Neural progenitor cell (in vitro differentiated cells): Measurements from ENCODE around the gene CLIC5. TPM values are rescaled to one million over a fixed set of nuclear protein-coding genes. Genes with fewer than 3 reads are reported as not detected.

ENCODE experiments used
- DNase-seq: peaks from one replicate; pipeline ENCODE4 v3.0.0-alpha.2; 2016; ENCODE audit warnings: low spot score
- H2AFZ ChIP-seq: fragments of 200-600 bp; sonication (generic); replicated peaks from 2 replicates; pipeline ENCODE4 v1.6.1; 2016; ENCODE audit warnings: antibody characterized with exemption
- H3F3A ChIP-seq: fragments of 200-600 bp; sonication (generic); 2 replicates; pipeline ENCODE4 v1.6.1; 2016; ENCODE audit warnings: antibody characterized with exemption, low read depth
- H3K27ac ChIP-seq: fragments of 200-600 bp; sonication (generic); 2 replicates; pipeline ENCODE4 v1.5.1; 2016; ENCODE audit warnings: mild to moderate bottlenecking
- H3K27me3 ChIP-seq: fragments of 200-600 bp; sonication (generic); 2 replicates; pipeline ENCODE4 v1.6.1; 2016; ENCODE audit warnings: mild to moderate bottlenecking, moderate library complexity
- H3K36me3 ChIP-seq: fragments of 200-600 bp; sonication (generic); 2 replicates; pipeline ENCODE4 v1.5.1; 2016
- H3K4me1 ChIP-seq: fragments of 200-600 bp; sonication (generic); 2 replicates; pipeline ENCODE4 v1.6.1; 2016; ENCODE audit warnings: mixed run types
- H3K4me2 ChIP-seq: fragments of 200-600 bp; sonication (generic); 2 replicates; pipeline ENCODE4 v1.6.1; 2016
- H3K4me3 ChIP-seq: fragments of 200-600 bp; sonication (generic); 2 replicates; pipeline ENCODE4 v1.5.1; 2016
- H3K79me2 ChIP-seq: fragments of 200-600 bp; sonication (generic); 2 replicates; pipeline ENCODE4 v1.6.1; 2016; ENCODE audit warnings: low read depth
- H3K9ac ChIP-seq: fragments of 200-600 bp; sonication (generic); 2 replicates; pipeline ENCODE4 v1.6.1; 2016
- H3K9me3 ChIP-seq: fragments of 200-600 bp; sonication (generic); 2 replicates; pipeline ENCODE4 v1.5.1; 2016; ENCODE audit warnings: low read depth
- H4K20me1 ChIP-seq: fragments of 200-600 bp; sonication (generic); 2 replicates; pipeline ENCODE4 v1.6.1; 2016; ENCODE audit warnings: low read depth
- H3K27ac Mint-ChIP-seq: 3 replicates; pipeline ENCODE4 v1.8.0; 2021; ENCODE audit warnings: mixed read lengths
- H3K27me3 Mint-ChIP-seq: 2 replicates; pipeline ENCODE4 v1.8.0; 2022; ENCODE audit warnings: low read depth, mild to moderate bottlenecking, inconsistent platforms, moderate library complexity, mixed read lengths; ENCODE audit not compliant: insufficient read depth
- H3K36me3 Mint-ChIP-seq: 3 replicates; pipeline ENCODE4 v1.8.0; 2021; ENCODE audit warnings: mixed read lengths
- H3K4me1 Mint-ChIP-seq: 3 replicates; pipeline ENCODE4 v1.8.0; 2021; ENCODE audit warnings: mixed read lengths
- H3K4me3 Mint-ChIP-seq: 3 replicates; pipeline ENCODE4 v1.8.0; 2021; ENCODE audit warnings: mild to moderate bottlenecking, moderate library complexity, mixed read lengths
- H3K9me3 Mint-ChIP-seq: 3 replicates; pipeline ENCODE4 v1.8.0; 2020; ENCODE audit warnings: mixed read lengths
- CTCF ChIP-seq: fragments of 200-600 bp; sonication (generic); IDR thresholded peaks from 2 replicates; pipeline ENCODE4 v1.5.1; 2017; ENCODE audit warnings: antibody characterized with exemption, mild to moderate bottlenecking
- EZH2 ChIP-seq: fragments of 200-600 bp; sonication (generic); IDR thresholded peaks from 2 replicates; pipeline ENCODE4 v1.6.1; 2017; ENCODE audit warnings: antibody characterized with exemption, mild to moderate bottlenecking, moderate library complexity
- EZH2phosphoT487 ChIP-seq: fragments of 200-600 bp; sonication (generic); IDR thresholded peaks from 2 replicates; pipeline ENCODE4 v1.6.1; 2017; ENCODE audit warnings: antibody characterized with exemption
- total RNA-seq: library from RNA; depleted of rRNA; stranded (reverse); fragments of >200 nt; gene quantifications from 2 replicates; pipeline ENCODE4 v1.2.3, GENCODE V29; 2015; ENCODE audit warnings: low replicate concordance

Gene CLIC5
- 0.06 TPM in 1 of 2 replicates, not detected in the other for total RNA-seq

GRCh38 chr6:46015119-46015968 lies at the start of gene CLIC5:
TSS of gene CLIC5 (minus strand) at chr6:46015860. CDS start at chr6:46015542, 318 bp downstream.
- H3K27ac ChIP-seq: no peak within 1 kb of the TSS
- peak; percentile 51 for TF ChIP-seq EZH2
- TF ChIP-seq CTCF: no peak
- TF ChIP-seq EZH2phosphoT487: peak; percentile 49
- no peaks in the 10 kb centered on the region for H3K9me3 ChIP-seq
- H3F3A ChIP-seq: peaks cover 7% of the 10 kb centered on the region
- peaks cover 13% of the 10 kb centered on the region for H3K4me1 Mint-ChIP-seq
- no peaks in the 10 kb centered on the region for H3K36me3 Mint-ChIP-seq
- peaks cover 3% of the 10 kb centered on the region for H3K9me3 Mint-ChIP-seq
- H3K27me3 ChIP-seq: peaks cover 70% of the 10 kb centered on the region
- H4K20me1 ChIP-seq: no peaks in the 10 kb centered on the region
- H3K4me1 ChIP-seq: peaks cover 9% of the 10 kb centered on the region
- peak; percentile 65 for DNase-seq
- H3K4me3 ChIP-seq: peak within 1 kb of the TSS; percentile 66
- H3K4me3 Mint-ChIP-seq: peak within 1 kb of the TSS; percentile 81
- peaks cover 34% of the 10 kb centered on the region for H3K27me3 Mint-ChIP-seq
- no peaks in the 10 kb centered on the region for H3K36me3 ChIP-seq
- peak within 1 kb of the TSS; percentile 96 for H3K4me2 ChIP-seq
- H3K27ac Mint-ChIP-seq: no peak within 1 kb of the TSS
- H2AFZ ChIP-seq: peak within 1 kb of the TSS; percentile 10
- H3K79me2 ChIP-seq: no peaks in the 10 kb centered on the region
- H3K9ac ChIP-seq: no peak within 1 kb of the TSS

- peaks cover under 1% of the 10 kb centered on the region for H3K36me3 Mint-ChIP-seq
- H3K9me3 ChIP-seq: no peaks in the 10 kb centered on the region
- no peak overlapping the region for H3K9ac ChIP-seq
- TF ChIP-seq EZH2phosphoT487 (no peak), CTCF (no peak), EZH2 (no peak)
- no peak overlapping the region for H3K27ac Mint-ChIP-seq
- peaks cover 3% of the 10 kb centered on the region for H3K27me3 Mint-ChIP-seq
- no peaks in the 10 kb centered on the region for H3K79me2 ChIP-seq
- no peaks in the 10 kb centered on the region for H3K27me3 ChIP-seq
- no peak overlapping the region for H3K27ac ChIP-seq
- no peaks in the 10 kb centered on the region for H3F3A ChIP-seq
- no peaks in the 10 kb centered on the region for H4K20me1 ChIP-seq
- no peak overlapping the region for H2AFZ ChIP-seq
- no peak overlapping the region for H3K4me3 ChIP-seq
- H3K4me1 Mint-ChIP-seq: peaks cover 19% of the 10 kb centered on the region
- no peak for DNase-seq
- H3K4me1 ChIP-seq: no peaks in the 10 kb centered on the region
- no peaks in the 10 kb centered on the region for H3K36me3 ChIP-seq
- peaks cover 5% of the 10 kb centered on the region for H3K9me3 Mint-ChIP-seq
- no peak overlapping the region for H3K4me2 ChIP-seq
- H3K4me3 Mint-ChIP-seq: no peak overlapping the region
Measured at GRCh38 chr6:46062991-46063390, 47.3 kb upstream of the CLIC5 start.

GRCh38 chr6:46062312-46062711 lies 46.7 kb upstream of the CLIC5 start:
- H3K27ac Mint-ChIP-seq: no peak overlapping the region

More at GRCh38 chr6:46062312-46062711, 46.7 kb upstream of the CLIC5 start:
- no peak for TF ChIP-seq EZH2
- no peak for TF ChIP-seq EZH2phosphoT487
- TF ChIP-seq CTCF: no peak
- Mint-ChIP-seq H3K4me1 (peaks cover 18% of the 10 kb centered on the region), H3K4me3 (no peak overlapping the region), H3K36me3 (peaks cover 3% of the 10 kb centered on the region), H3K27me3 (peaks cover 3% of the 10 kb centered on the region), H3K9me3 (peaks cover 9% of the 10 kb centered on the region)
- no peak overlapping the region for H2AFZ ChIP-seq
- H3K79me2 ChIP-seq: no peaks in the 10 kb centered on the region
- H3K4me2 ChIP-seq: no peak overlapping the region
- H3K9me3 ChIP-seq: no peaks in the 10 kb centered on the region
- H3F3A ChIP-seq: no peaks in the 10 kb centered on the region
- H3K36me3 ChIP-seq: no peaks in the 10 kb centered on the region
- no peaks in the 10 kb centered on the region for H4K20me1 ChIP-seq
- H3K9ac ChIP-seq: no peak overlapping the region
- H3K27ac ChIP-seq: no peak overlapping the region
- DNase-seq: no peak
- no peaks in the 10 kb centered on the region for H3K27me3 ChIP-seq
- H3K4me1 ChIP-seq: no peaks in the 10 kb centered on the region
- no peak overlapping the region for H3K4me3 ChIP-seq
